NCI-H1694 (cell line): ENCODE data around the gene UBA6.

Experiments used
- DNase-seq: peaks from one replicate; lab custom pipeline; 2025; lab: John Stamatoyannopoulos, UW

UBA6 gene

DNA sequence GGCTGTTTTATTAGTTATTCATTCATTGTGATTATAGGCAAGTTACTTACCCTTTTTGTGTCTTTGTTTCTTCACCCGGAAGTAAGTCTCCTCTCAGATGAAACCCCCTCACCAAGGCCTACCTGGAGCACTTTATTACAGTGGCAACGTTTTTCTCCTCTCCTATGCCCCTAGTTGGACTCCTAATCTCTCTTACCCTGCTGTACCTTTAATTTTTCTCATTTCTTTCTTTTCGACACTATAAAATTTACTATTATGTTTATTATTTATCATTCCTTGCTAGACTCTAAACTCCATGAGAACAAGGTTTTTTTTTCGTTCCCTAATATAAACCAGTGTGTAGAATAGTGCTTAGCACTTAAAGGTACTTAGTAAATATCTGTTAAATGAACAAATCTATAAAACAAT lies 124.9 kb downstream of the UBA6 start:
- DNase-seq, result no peak

DNA sequence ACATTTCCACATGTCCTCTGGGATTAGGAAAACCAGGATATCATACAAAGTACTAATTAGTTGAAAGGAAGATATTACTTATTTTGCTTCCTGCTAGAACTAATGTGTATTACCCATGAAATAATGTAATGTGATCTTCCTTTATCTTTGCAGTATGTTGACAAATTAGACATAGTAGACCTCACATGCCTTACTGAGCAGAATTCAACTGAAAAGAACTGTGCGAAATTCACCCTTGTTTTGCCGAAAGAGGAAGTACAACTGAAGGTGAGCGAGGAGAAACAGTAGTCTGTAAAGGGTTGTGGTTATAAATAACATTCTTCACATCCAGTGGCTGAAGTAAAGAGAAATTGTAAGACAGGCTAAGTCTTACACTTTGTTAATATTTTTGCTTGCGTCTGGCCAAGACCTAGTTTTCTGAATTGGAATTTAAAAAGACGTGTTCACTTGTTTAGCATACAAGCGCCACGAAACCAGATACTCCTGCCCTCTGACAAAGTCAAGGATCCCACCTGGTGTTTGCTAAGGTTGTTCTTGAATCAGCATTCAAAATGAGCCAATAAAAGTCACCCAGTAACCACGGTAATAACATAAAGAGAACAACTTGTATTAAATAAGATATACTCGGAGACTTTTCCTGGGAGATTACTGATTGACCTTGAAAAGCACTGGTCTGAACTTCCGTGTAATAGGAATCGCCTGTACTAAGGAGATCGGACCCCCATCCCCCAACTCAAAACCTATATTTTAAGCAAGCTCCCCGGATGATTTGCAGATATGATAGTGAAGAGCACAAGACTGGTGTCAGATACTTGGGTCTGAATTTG lies 125.5 kb downstream of the UBA6 start:
- no peak for DNase-seq

DNA sequence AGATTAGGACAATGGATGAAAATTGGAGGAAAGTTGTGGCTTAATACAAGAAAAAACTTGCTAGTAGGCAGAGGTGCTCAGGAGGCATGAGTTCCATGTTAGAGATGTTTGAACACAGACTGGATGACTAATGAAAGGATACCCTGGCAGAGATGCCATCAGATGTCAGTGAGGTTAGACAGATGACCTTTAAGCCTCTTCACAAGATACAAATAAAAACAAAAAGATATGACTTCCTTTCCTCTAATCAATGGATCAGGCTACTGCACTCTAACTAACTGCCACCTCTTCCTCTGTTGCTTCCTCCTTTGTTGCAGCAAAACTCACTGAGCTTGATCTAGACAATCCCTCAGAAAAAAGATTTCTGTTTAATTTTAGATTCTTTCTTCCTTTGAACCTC lies 127.8 kb downstream of the UBA6 start:
- DNase-seq, result no peak

DNA sequence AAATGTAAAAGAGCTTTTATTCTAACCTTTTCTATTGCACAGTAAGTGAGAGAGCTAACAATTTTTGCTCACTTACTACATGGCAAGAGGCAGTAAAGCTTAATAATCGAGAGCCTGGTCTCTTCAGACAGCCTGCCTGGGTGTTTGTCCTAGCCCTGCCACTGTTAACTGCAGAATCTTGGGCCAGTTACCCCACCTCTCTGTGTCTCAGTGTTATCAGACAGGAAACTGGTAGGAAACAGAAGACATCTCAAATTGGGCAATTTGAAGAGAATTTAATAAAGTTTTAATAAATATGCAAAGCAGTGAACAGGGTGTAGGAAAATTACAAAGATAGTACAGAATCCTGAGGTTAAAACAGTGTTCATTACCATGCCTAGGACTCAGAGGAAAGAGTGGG lies 129.0 kb downstream of the UBA6 start:
- no peak for DNase-seq

- DNase-seq, result no peak
Observed at GRCh38 chr4:67570537-67570936, 130.4 kb downstream of the UBA6 start.

DNA sequence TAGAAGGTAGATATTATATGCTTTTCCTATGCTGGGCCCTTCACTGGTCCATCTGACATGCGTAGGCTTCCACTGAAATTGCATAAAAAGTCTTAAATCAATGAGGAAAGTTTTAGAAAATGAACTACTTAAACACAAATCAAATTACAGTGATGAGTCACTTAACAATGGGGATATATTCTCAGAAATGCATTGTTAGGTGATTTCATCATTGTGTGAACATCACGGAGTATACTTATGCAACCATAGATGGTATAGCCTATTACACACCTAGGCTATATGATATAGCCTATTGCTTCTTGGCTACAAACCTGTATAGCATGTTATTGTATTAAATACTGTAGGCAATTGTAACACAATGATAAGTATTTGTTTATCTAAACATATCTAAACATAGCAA lies 132.1 kb downstream of the UBA6 start:
- no peak for DNase-seq

- DNase-seq, result no peak
Observed at GRCh38 chr4:67566335-67566734, 134.6 kb downstream of the UBA6 start.

DNA sequence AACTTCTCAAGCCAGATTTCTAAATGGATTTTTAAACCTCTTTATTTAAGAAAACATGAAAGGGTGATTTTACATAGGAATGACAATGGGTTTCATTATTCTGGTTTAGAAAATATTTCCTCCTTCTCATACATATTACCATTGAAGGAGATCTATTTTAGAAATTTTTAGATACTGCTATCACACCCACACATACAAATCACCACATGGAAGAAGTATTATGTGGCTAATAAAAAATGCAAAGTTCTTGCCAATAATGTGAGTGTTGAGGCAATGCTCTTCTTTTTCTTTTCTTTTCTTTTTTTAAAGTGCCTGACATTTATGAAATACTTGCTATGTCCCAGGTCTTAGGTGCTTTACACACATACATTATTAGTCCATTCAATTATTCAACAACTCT lies 135.7 kb downstream of the UBA6 start:
- no peak for DNase-seq
